Measurements from ENCODE around the gene SMG1. TPM values are rescaled to one million over a fixed set of nuclear protein-coding genes. Genes with fewer than 3 reads are reported as not detected.
"Not testable (repeated sequence)": the region's sequence is repeated elsewhere in the genome, so short reads cannot be mapped to it uniquely, and the experiment has no call there.

SMG1 gene
- total RNA-seq, 5 donors from 2014 or later (not counting 1 experiment from before 2014, with no cell fraction given), result 134 to 173 (median 166) TPM

DNA sequence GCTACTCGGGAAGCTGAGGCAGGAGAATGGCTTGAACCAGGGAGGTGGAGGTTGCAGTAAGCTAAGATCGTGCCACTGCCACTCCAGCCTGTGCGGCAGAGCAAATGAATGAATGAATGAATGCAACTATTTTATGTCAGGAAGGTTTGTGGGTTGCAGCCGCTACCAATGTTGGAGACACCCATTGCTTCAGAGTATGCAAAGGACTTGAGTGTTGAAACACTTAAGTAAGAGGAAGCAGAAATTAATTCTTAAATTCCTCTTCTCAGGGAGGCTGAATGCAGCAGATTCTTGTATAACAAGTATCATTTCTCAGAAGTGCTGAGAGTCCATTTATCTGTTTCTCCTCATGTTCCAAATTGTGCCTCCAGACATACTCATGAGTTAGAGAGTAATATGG, 151.6 kb downstream of the SMG1 start:
- whole genome bisulfite sequencing (ENCODE audit: insufficient coverage), result no CpG with 5 or more reads among the region's 4 CpGs
- H3K4me1 Mint-ChIP-seq; H3K27ac ChIP-seq (ENCODE audit: low read length); DNase-seq; H3K27ac Mint-ChIP-seq; H3K36me3 Mint-ChIP-seq; H3K27me3 Mint-ChIP-seq; H3K4me1 ChIP-seq (ENCODE audit: control insufficient read depth in 1 of 2, extremely low read depth in 1 of 2, insufficient read depth in 2 of 2, low read length in 2 of 2); POLR2A ChIA-PET; H3K27me3 ChIP-seq (replicated peaks in 1 of 2; ENCODE audit: control insufficient read depth in 2 of 2, extremely low read depth in 1 of 2, insufficient read depth in 2 of 2, low read length in 1 of 2); H3K9me3 ChIP-seq; H3K4me3 Mint-ChIP-seq; H3K9me3 Mint-ChIP-seq; CTCF ChIA-PET; H3K4me3 ChIP-seq (ENCODE audit: control insufficient read depth in 1 of 2, extremely low read depth in 1 of 2, low read length in 1 of 2); ATAC-seq (replicated peaks in 1 of 4); H3K36me3 ChIP-seq (ENCODE audit: control insufficient read depth in 2 of 2, extremely low read depth in 1 of 2, insufficient read depth in 1 of 2, low read length in 1 of 2): not testable (repeated sequence)

DNA sequence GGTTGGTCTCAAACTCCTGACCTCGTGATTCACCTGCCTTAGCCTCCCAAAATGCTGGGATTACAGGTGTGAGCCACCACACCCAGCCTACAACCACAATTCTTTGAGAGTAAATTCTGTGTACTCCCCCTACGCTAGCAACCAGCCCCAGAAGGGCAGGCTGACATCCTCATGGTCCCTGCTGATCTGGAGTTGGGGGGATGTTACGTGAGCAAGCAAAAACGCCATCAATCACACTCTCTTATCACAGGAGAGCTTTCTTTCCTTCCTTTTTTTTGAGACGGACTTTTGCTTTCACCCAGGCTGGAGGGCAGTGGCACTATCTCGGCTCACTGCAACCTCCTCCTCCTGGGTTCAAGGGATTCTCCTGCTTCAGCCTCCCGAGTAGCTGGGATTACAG, 154.0 kb downstream of the SMG1 start:
- ChIA-PET POLR2A (interaction anchor here in 1 of 2 donors (0.7 kb wide), 1 partner anchor 57 kb away, joined by 3 read pairs; no protein-coding TSS in a partner anchor), CTCF (interaction anchor here in 1 of 2 donors (0.5 kb wide), 1 partner anchor 787 kb away, joined by 3 read pairs; no protein-coding TSS in a partner anchor)
- WGBS (ENCODE audit: insufficient coverage), result 77% methylated on average over 3 of the region's 7 CpGs
- H3K36me3 ChIP-seq (ENCODE audit: control insufficient read depth in 2 of 2, extremely low read depth in 1 of 2, insufficient read depth in 1 of 2, low read length in 1 of 2); H3K4me3 ChIP-seq (ENCODE audit: control insufficient read depth in 1 of 2, extremely low read depth in 1 of 2, low read length in 1 of 2); H3K36me3 Mint-ChIP-seq; H3K4me1 ChIP-seq (ENCODE audit: control insufficient read depth in 1 of 2, extremely low read depth in 1 of 2, insufficient read depth in 2 of 2, low read length in 2 of 2); H3K4me3 Mint-ChIP-seq; ATAC-seq (replicated peaks in 1 of 4); H3K27ac Mint-ChIP-seq; H3K9me3 Mint-ChIP-seq; H3K27me3 Mint-ChIP-seq; H3K9me3 ChIP-seq; H3K27ac ChIP-seq (ENCODE audit: low read length); H3K27me3 ChIP-seq (replicated peaks in 1 of 2; ENCODE audit: control insufficient read depth in 2 of 2, extremely low read depth in 1 of 2, insufficient read depth in 2 of 2, low read length in 1 of 2); DNase-seq: not testable (repeated sequence)
- H3K4me1 Mint-ChIP-seq, result peaks cover 8 to 14% (median 11%) of the 10 kb centered on the region in 3 donors

DNA sequence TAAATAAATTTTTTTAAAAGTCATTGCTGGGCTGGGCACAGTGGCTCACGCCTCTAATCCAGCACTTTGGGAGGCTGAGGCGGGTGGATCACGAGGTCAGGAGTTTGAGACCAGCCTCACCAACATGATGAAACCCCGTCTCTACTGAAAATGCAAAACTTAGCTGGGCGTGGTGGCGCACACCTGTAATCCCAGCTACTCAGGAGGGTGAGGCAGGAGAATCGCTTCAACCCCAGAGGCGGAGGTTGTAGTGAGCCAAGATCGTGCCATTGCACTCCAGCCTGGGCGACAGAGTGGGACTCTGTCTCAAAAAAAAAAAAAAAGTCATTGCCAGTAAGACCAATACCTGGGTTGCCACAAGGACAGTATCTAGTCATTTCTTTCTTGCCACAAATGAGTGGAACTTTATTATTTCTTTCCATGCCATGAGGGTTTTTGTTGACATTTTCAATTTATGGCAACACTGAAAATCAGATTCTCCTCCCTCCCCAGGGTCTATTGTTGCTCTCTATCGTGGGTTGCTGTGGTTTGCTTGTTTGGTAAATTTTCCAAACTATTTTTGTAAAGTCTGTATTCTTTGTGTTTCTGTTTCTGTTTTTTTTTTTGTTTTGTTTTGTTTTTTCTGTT, 155.8 kb downstream of the SMG1 start:
- H3K4me3 ChIP-seq (ENCODE audit: control insufficient read depth in 1 of 2, extremely low read depth in 1 of 2, low read length in 1 of 2); H3K9me3 ChIP-seq; H3K36me3 ChIP-seq (ENCODE audit: control insufficient read depth in 2 of 2, extremely low read depth in 1 of 2, insufficient read depth in 1 of 2, low read length in 1 of 2); H3K27ac ChIP-seq (ENCODE audit: low read length); H3K4me3 Mint-ChIP-seq; ATAC-seq (replicated peaks in 1 of 4); H3K27me3 Mint-ChIP-seq; H3K36me3 Mint-ChIP-seq; POLR2A ChIA-PET; DNase-seq; H3K27me3 ChIP-seq (replicated peaks in 1 of 2; ENCODE audit: control insufficient read depth in 2 of 2, extremely low read depth in 1 of 2, insufficient read depth in 2 of 2, low read length in 1 of 2); H3K9me3 Mint-ChIP-seq: not testable (repeated sequence)
- peak overlapping the region in 1 of 2 donors; percentile 39 for H3K27ac Mint-ChIP-seq
- H3K4me1 Mint-ChIP-seq, result peaks cover 8 to 21% (median 19%) of the 10 kb centered on the region in 3 donors
- peaks cover 4 to 21% of the 10 kb centered on the region in 2 experiments for H3K4me1 ChIP-seq (ENCODE audit: control insufficient read depth in 1 of 2, extremely low read depth in 1 of 2, insufficient read depth in 2 of 2, low read length in 2 of 2)
- CTCF ChIA-PET, result interaction anchor here in 1 of 2 donors (0.7 kb wide), 1 partner anchor 199 kb away, joined by 10 read pairs; no protein-coding TSS in a partner anchor
- 89% methylated on average over 8 of the region's 11 CpGs for WGBS (ENCODE audit: insufficient coverage)

- peak overlapping the region in 1 of 3 donors; percentile 9 for H3K4me3 Mint-ChIP-seq
- ChIA-PET CTCF (interaction anchor here in 1 of 2 donors (0.8 kb wide), 1 partner anchor 34 kb away, joined by 3 read pairs; the partner anchor contains the start of gene ARL6IP1), POLR2A (interaction anchor here in 1 of 2 donors (0.6 kb wide), 1 partner anchor 1424 kb away, joined by 3 read pairs; no protein-coding TSS in a partner anchor)
- H3K9me3 Mint-ChIP-seq; H3K4me3 ChIP-seq (ENCODE audit: control insufficient read depth in 1 of 2, extremely low read depth in 1 of 2, low read length in 1 of 2); H3K27me3 ChIP-seq (replicated peaks in 1 of 2; ENCODE audit: control insufficient read depth in 2 of 2, extremely low read depth in 1 of 2, insufficient read depth in 2 of 2, low read length in 1 of 2); H3K9me3 ChIP-seq; H3K27me3 Mint-ChIP-seq; H3K27ac ChIP-seq (ENCODE audit: low read length); H3K36me3 ChIP-seq (ENCODE audit: control insufficient read depth in 2 of 2, extremely low read depth in 1 of 2, insufficient read depth in 1 of 2, low read length in 1 of 2); H3K36me3 Mint-ChIP-seq: not testable (repeated sequence)
- ATAC-seq (replicated peaks in 1 of 4) (peak; percentile 75 to 93 (median 87)), DNase-seq (peak in 30 of 35 experiments; percentile 16 to 65 (median 32))
- H3K27ac Mint-ChIP-seq, result peak overlapping the region; percentile 66 to 78
- WGBS (ENCODE audit: insufficient coverage), result 0% methylated on average over 2 of the region's 7 CpGs
- H3K4me1 ChIP-seq (ENCODE audit: control insufficient read depth in 1 of 2, extremely low read depth in 1 of 2, insufficient read depth in 2 of 2, low read length in 2 of 2), result peaks cover 4 to 21% of the 10 kb centered on the region in 2 experiments
- peaks cover 8 to 23% (median 21%) of the 10 kb centered on the region in 3 donors for H3K4me1 Mint-ChIP-seq
These were observed 159.0 kb downstream of the SMG1 start for GRCh38 chr16:18767217-18767616.

DNA sequence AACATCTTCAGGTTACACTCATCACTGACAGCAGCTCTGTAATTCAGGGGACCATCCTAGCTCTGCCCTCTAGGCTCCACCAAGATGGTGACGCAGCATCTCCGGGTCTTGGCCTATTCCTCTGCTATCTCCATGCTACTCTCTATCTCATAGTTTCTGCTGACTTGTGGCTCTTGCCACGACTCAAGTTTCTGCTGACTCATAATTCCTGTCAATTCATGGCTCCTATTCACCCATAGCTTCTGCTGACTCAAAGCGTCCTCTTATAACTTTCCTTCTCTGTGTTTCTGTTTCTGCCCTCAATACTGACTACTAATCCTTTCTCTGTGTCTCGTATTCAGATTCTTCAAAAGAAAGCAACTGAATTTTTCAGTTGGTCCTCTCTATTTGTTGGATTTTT, 163.5 kb downstream of the SMG1 start:
- POLR2A ChIA-PET; H3K36me3 Mint-ChIP-seq; CTCF ChIA-PET; H3K4me3 ChIP-seq (ENCODE audit: control insufficient read depth in 1 of 2, extremely low read depth in 1 of 2, low read length in 1 of 2); H3K36me3 ChIP-seq (ENCODE audit: control insufficient read depth in 2 of 2, extremely low read depth in 1 of 2, insufficient read depth in 1 of 2, low read length in 1 of 2); H3K27ac ChIP-seq (ENCODE audit: low read length); H3K27me3 Mint-ChIP-seq; H3K9me3 Mint-ChIP-seq; H3K27ac Mint-ChIP-seq; H3K27me3 ChIP-seq (replicated peaks in 1 of 2; ENCODE audit: control insufficient read depth in 2 of 2, extremely low read depth in 1 of 2, insufficient read depth in 2 of 2, low read length in 1 of 2); H3K4me3 Mint-ChIP-seq; DNase-seq; H3K9me3 ChIP-seq; ATAC-seq (replicated peaks in 1 of 4): not testable (repeated sequence)
- WGBS (ENCODE audit: insufficient coverage), result no CpG with 5 or more reads among the region's 5 CpGs
- H3K4me1 ChIP-seq (ENCODE audit: control insufficient read depth in 1 of 2, extremely low read depth in 1 of 2, insufficient read depth in 2 of 2, low read length in 2 of 2), result peaks cover 0 to 20% of the 10 kb centered on the region in 2 experiments
- H3K4me1 Mint-ChIP-seq, result peaks cover 7 to 20% (median 16%) of the 10 kb centered on the region in 3 donors

GRCh38 chr16:18759598-18760520, 166.3 kb downstream of the SMG1 start:
- peak overlapping the region; percentile 8 to 48 for H3K27ac Mint-ChIP-seq
- DNase-seq, result peak in 32 of 35 experiments; percentile 5 to 56 (median 36)
- H3K36me3 Mint-ChIP-seq; H3K4me3 ChIP-seq (ENCODE audit: control insufficient read depth in 1 of 2, extremely low read depth in 1 of 2, low read length in 1 of 2); H3K36me3 ChIP-seq (ENCODE audit: control insufficient read depth in 2 of 2, extremely low read depth in 1 of 2, insufficient read depth in 1 of 2, low read length in 1 of 2); H3K4me3 Mint-ChIP-seq; POLR2A ChIA-PET; H3K27me3 ChIP-seq (replicated peaks in 1 of 2; ENCODE audit: control insufficient read depth in 2 of 2, extremely low read depth in 1 of 2, insufficient read depth in 2 of 2, low read length in 1 of 2); H3K9me3 ChIP-seq; CTCF ChIA-PET; H3K27ac ChIP-seq (ENCODE audit: low read length); H3K27me3 Mint-ChIP-seq; H3K9me3 Mint-ChIP-seq: not testable (repeated sequence)
- peak; percentile 85 to 93 (median 88) for ATAC-seq (replicated peaks in 1 of 4)
- WGBS (ENCODE audit: insufficient coverage), result 86% methylated on average over 2 of the region's 21 CpGs
- peaks cover 15 to 21% (median 16%) of the 10 kb centered on the region in 3 donors for H3K4me1 Mint-ChIP-seq
- H3K4me1 ChIP-seq (ENCODE audit: control insufficient read depth in 1 of 2, extremely low read depth in 1 of 2, insufficient read depth in 2 of 2, low read length in 2 of 2), result peaks cover 0 to 18% of the 10 kb centered on the region in 2 experiments

Data from T-cell (primary cell).